Progenitor cell of endocrine pancreas (in vitro differentiated cells): ENCODE measurements around the gene DLG5. TPM values are rescaled to one million over a fixed set of nuclear protein-coding genes. Genes with fewer than 3 reads are reported as not detected.

Experiments
- DNase-seq: peaks from one replicate; pipeline ENCODE4 v3.0.0; 2021; ENCODE audit warnings: low spot score; ENCODE audit not compliant: unreplicated experiment
- H3K27ac Mint-ChIP-seq: 2 replicates; pipeline ENCODE4 v1.8.0; 2021; ENCODE audit warnings: mild to moderate bottlenecking, moderate library complexity, mixed read lengths
- H3K27me3 Mint-ChIP-seq: 2 replicates; pipeline ENCODE4 v1.8.0; 2021; ENCODE audit warnings: mixed read lengths
- H3K36me3 Mint-ChIP-seq: 2 replicates; pipeline ENCODE4 v1.8.0; 2022; ENCODE audit warnings: mixed read lengths; ENCODE audit not compliant: insufficient read depth
- H3K4me1 Mint-ChIP-seq: 2 replicates; pipeline ENCODE4 v1.8.0; 2021; ENCODE audit warnings: low read depth, mixed read lengths
- H3K4me3 Mint-ChIP-seq: 2 replicates; pipeline ENCODE4 v1.8.0; 2021; ENCODE audit warnings: low read depth, mild to moderate bottlenecking, moderate library complexity, mixed read lengths
- H3K9me3 Mint-ChIP-seq: 2 replicates; pipeline ENCODE4 v1.8.0; 2021; ENCODE audit warnings: low read depth, mixed read lengths
- total RNA-seq: library from RNA; stranded (reverse); gene quantifications from 2 replicates; pipeline ENCODE4 v1.2.1, GENCODE V29; 2021
- TF ChIP-seq, protein P1 (sequence below): fragments of 200-600 bp; sonication (generic); IDR thresholded peaks from one replicate; pipeline ENCODE4 v1.5.0; 2021; ENCODE audit warnings: antibody characterized with exemption, mild to moderate bottlenecking; ENCODE audit not compliant: unreplicated experiment

Gene DLG5
- total RNA-seq, 1 donor from 2014 or later, result 149 TPM

- H3K27me3 Mint-ChIP-seq, result no peaks in the 10 kb centered on the region
- H3K4me3 Mint-ChIP-seq, result no peak overlapping the region
- no peaks in the 10 kb centered on the region for H3K36me3 Mint-ChIP-seq
- TF ChIP-seq, protein P1, sequence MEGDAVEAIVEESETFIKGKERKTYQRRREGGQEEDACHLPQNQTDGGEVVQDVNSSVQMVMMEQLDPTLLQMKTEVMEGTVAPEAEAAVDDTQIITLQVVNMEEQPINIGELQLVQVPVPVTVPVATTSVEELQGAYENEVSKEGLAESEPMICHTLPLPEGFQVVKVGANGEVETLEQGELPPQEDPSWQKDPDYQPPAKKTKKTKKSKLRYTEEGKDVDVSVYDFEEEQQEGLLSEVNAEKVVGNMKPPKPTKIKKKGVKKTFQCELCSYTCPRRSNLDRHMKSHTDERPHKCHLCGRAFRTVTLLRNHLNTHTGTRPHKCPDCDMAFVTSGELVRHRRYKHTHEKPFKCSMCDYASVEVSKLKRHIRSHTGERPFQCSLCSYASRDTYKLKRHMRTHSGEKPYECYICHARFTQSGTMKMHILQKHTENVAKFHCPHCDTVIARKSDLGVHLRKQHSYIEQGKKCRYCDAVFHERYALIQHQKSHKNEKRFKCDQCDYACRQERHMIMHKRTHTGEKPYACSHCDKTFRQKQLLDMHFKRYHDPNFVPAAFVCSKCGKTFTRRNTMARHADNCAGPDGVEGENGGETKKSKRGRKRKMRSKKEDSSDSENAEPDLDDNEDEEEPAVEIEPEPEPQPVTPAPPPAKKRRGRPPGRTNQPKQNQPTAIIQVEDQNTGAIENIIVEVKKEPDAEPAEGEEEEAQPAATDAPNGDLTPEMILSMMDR, result no peak
- DNase-seq, result no peak
- H3K4me1 Mint-ChIP-seq, result peaks cover 12% of the 10 kb centered on the region
- H3K27ac Mint-ChIP-seq, result no peak overlapping the region
- H3K9me3 Mint-ChIP-seq, result no peaks in the 10 kb centered on the region
These were observed 18.0 kb upstream of the DLG5 start for GRCh38 chr10:77944519-77944918.

DNA sequence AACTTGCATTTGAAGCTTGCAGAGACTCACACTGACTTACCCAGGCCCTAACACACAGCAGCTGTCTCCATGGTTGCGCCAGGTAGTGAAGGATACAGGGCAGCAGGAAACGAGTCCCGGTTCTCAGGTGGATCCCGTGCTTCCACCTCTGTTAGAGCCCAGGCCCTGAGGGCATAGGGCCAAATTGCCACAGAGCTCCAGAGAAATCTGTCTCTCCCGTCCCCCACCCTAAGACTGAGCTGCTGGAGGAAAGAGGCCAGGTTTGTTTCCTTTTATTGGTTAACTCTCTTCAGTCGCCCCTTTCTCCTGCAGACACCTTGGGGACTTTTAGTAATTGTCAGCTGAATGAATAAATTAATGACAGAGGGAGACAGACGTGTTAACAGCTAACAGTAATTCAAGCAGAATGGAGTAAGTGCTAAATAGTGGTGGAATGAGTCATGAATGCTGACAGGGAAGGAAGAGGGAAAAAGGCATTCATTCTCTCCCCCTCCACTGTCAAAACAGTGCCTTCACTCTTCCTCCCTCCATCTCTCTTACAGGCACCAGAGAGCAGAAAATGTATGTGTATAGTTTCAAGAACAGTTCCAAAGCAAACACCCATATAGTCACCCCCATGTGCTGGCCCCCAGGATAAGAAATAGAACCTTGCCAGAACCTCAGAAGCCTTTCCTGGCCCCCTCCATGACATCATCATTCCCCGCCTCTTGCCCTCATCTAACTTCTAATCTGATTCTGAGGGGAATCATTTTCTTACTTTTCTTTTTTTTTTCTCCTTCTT is 16.8 kb upstream of the DLG5 start:
- DNase-seq, result no peak
- no peaks in the 10 kb centered on the region for H3K27me3 Mint-ChIP-seq
- peaks cover 8% of the 10 kb centered on the region for H3K4me1 Mint-ChIP-seq
- TF ChIP-seq, protein P1, result no peak
- H3K4me3 Mint-ChIP-seq, result no peak overlapping the region
- no peaks in the 10 kb centered on the region for H3K9me3 Mint-ChIP-seq
- peak overlapping the region; percentile 1 for H3K27ac Mint-ChIP-seq
- H3K36me3 Mint-ChIP-seq, result no peaks in the 10 kb centered on the region

DNA sequence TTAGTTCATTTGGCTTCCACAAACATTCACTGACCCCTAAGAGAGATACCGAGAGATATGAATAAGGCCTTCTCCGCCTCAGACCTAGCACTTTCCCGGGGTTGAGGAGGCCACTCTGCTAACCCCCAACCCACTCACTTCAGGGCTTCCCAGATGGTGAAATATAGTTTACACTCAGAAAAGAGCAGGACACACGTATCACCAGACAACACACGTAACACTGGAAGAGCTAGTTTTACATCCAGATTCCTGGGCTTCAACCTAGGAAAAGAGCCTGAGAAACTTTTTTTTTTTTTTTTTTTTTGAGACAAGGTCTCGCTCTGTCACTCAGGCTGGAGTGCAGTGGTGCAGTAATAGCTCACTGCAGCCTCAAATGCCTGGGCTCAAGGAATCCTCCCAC is 15.2 kb upstream of the DLG5 start:
- DNase-seq, result no peak
- H3K36me3 Mint-ChIP-seq, result no peaks in the 10 kb centered on the region
- H3K4me3 Mint-ChIP-seq, result no peak overlapping the region
- H3K4me1 Mint-ChIP-seq, result peaks cover 8% of the 10 kb centered on the region
- TF ChIP-seq, protein P1, result no peak
- no peak overlapping the region for H3K27ac Mint-ChIP-seq
- no peaks in the 10 kb centered on the region for H3K27me3 Mint-ChIP-seq
- H3K9me3 Mint-ChIP-seq, result no peaks in the 10 kb centered on the region

GRCh38 chr10:77940627-77941026 is 14.1 kb upstream of the DLG5 start:
- Mint-ChIP-seq H3K4me3 (no peak overlapping the region), H3K9me3 (no peaks in the 10 kb centered on the region), H3K27ac (no peak overlapping the region), H3K36me3 (no peaks in the 10 kb centered on the region), H3K27me3 (no peaks in the 10 kb centered on the region), H3K4me1 (peaks cover 8% of the 10 kb centered on the region)
- TF ChIP-seq, protein P1, result no peak
- DNase-seq, result no peak

DNA sequence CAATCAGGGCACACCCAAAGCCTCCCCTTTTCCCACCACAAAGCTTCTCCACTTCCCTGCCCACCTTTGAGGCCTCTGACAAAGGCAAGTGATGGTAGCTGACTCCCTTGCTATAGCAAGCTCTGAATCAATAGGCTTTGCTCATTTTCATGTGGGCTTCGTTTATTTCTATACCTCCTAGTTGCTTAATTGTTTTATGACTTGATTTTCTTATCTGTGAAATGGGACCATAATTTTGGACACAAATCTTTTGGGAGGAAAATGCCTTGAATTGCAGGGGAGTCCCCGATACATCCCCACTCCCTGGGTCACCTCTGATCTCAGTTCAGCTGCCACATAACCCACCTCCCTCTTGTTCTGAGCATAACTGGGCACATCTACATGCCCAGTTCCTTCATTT is 13.7 kb upstream of the DLG5 start:
- Mint-ChIP-seq H3K4me1 (peaks cover 11% of the 10 kb centered on the region), H3K9me3 (no peaks in the 10 kb centered on the region), H3K36me3 (no peaks in the 10 kb centered on the region), H3K27me3 (no peaks in the 10 kb centered on the region), H3K27ac (no peak overlapping the region), H3K4me3 (no peak overlapping the region)
- TF ChIP-seq, protein P1, result no peak
- no peak for DNase-seq
